ENCODE data around the gene RIOK1.

Gene RIOK1

GRCh38 chr6:7410851-7411250 is 21.2 kb downstream of the RIOK1 start:
- no peak for TF ChIP-seq CTCF (IDR thresholded peaks at IDR 0.05; ENCODE audit: low read depth, low read length)

GRCh38 chr6:7411328-7411727 is 21.7 kb downstream of the RIOK1 start:
- DNase-seq (ENCODE audit: extremely low read depth, low read depth): no peak
- TF ChIP-seq CTCF (IDR thresholded peaks at IDR 0.05; ENCODE audit: low read depth, low read length): no peak

More at GRCh38 chr6:7410851-7411250, 21.2 kb downstream of the RIOK1 start:
- DNase-seq (ENCODE audit: extremely low read depth, low read depth): no peak

- TF ChIP-seq CTCF (IDR thresholded peaks at IDR 0.05; ENCODE audit: low read depth, low read length): no peak
- no peak for DNase-seq (ENCODE audit: extremely low read depth, low read depth)
These were observed 23.7 kb downstream of the RIOK1 start for GRCh38 chr6:7413151-7413823.

GRCh38 chr6:7414811-7415210 is 25.2 kb downstream of the RIOK1 start:
- peak; percentile 37 for DNase-seq (ENCODE audit: extremely low read depth, low read depth)
- TF ChIP-seq CTCF (IDR thresholded peaks at IDR 0.05; ENCODE audit: low read depth, low read length): no peak

- DNase-seq (ENCODE audit: extremely low read depth, low read depth): no peak
- TF ChIP-seq CTCF (IDR thresholded peaks at IDR 0.05; ENCODE audit: low read depth, low read length): no peak
These were observed 28.1 kb downstream of the RIOK1 start for GRCh38 chr6:7417684-7418083.

GRCh38 chr6:7418238-7418905 is 28.8 kb downstream of the RIOK1 start:
- DNase-seq (ENCODE audit: extremely low read depth, low read depth): no peak
- TF ChIP-seq CTCF (IDR thresholded peaks at IDR 0.05; ENCODE audit: low read depth, low read length): no peak

- TF ChIP-seq CTCF (IDR thresholded peaks at IDR 0.05; ENCODE audit: low read depth, low read length): no peak
- DNase-seq (ENCODE audit: extremely low read depth, low read depth): no peak
These were observed 29.5 kb downstream of the RIOK1 start for GRCh38 chr6:7419065-7419464.
